ENCODE measurements around the gene SARNP.

DNA sequence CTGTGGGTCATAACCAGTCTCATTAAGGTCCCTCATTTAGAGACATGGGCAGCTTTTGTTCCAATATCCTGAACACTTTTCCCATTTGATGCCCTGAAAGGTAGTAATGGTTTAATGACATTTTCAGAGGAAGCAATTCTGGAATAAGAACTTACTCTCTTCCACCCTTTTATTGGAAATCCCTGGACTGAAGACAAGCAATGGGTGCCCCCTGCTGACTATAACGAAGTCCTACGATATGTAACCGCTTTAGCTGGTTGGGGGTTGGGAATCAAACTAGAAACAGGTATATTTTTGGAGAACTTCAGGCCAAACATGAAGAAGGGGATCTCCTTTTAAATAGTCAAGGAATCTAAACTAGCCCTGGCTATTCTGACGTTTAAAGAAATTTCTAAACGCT, 20.5 kb downstream of the SARNP start:
- TF ChIP-seq CTCF (IDR thresholded peaks at IDR 0.05) (no peak), POLR2A (IDR thresholded peaks at IDR 0.05) (no peak)
